ENCODE data around the gene NAA25.

- TF ChIP-seq JUND (IDR thresholded peaks at IDR 0.05): no peak
- no peak for TF ChIP-seq CTCF (IDR thresholded peaks at IDR 0.05; ENCODE audit: low read depth, low read length, missing input control)
- TF ChIP-seq FOXA1 (IDR thresholded peaks at IDR 0.05): no peak
- TF ChIP-seq, protein P1, sequence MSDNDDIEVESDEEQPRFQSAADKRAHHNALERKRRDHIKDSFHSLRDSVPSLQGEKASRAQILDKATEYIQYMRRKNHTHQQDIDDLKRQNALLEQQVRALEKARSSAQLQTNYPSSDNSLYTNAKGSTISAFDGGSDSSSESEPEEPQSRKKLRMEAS (IDR thresholded peaks at IDR 0.05): no peak
Measured at GRCh38 chr12:112025808-112026375, 82.7 kb downstream of the NAA25 start.

Data from liver (tissue), 3 donors.